Neural crest cell (in vitro differentiated cells): ENCODE measurements around the gene CATSPER2. TPM values are rescaled to one million over a fixed set of nuclear protein-coding genes. Genes with fewer than 3 reads are reported as not detected.
"Not testable (repeated sequence)": the region's sequence is repeated elsewhere in the genome, so short reads cannot be mapped to it uniquely, and the experiment has no call there.

Experiments used
- DNase-seq: peaks from one replicate; pipeline ENCODE4 v3.0.0; 2021; ENCODE audit warnings: low read depth, mixed read lengths, low spot score
- H3K27ac Mint-ChIP-seq: one replicate; pipeline ENCODE4 v1.8.0; 2021; ENCODE audit warnings: mild to moderate bottlenecking, mixed read lengths; ENCODE audit not compliant: unreplicated experiment
- H3K27me3 Mint-ChIP-seq: 2 replicates; pipeline ENCODE4 v1.8.0; 2021; ENCODE audit warnings: low read depth, mild to moderate bottlenecking, mixed read lengths
- H3K36me3 Mint-ChIP-seq: 2 replicates; pipeline ENCODE4 v1.8.0; 2021; ENCODE audit warnings: low read depth, mild to moderate bottlenecking, mixed read lengths
- H3K4me1 Mint-ChIP-seq: 2 replicates; pipeline ENCODE4 v1.8.0; 2021; ENCODE audit warnings: mixed read lengths
- H3K4me3 Mint-ChIP-seq: one replicate; pipeline ENCODE4 v1.8.0; 2021; ENCODE audit warnings: mild to moderate bottlenecking, mixed read lengths
- H3K9me3 Mint-ChIP-seq: 2 replicates; pipeline ENCODE4 v1.8.0; 2021; ENCODE audit warnings: mixed read lengths
- CTCF ChIP-seq: fragments of 200-600 bp; sonication (generic); conservative IDR thresholded peaks from 2 replicates; pipeline ENCODE4 v1.5.0; 2021; ENCODE audit warnings: antibody characterized with exemption, mild to moderate bottlenecking
- long read RNA-seq: library from polyadenylated mRNA; unstranded; transcript quantifications from one replicate; pipeline ENCODE4 v2.0.0, GENCODE V29; 2020
- total RNA-seq: library from RNA; stranded (reverse); gene quantifications from 2 replicates; pipeline ENCODE4 v1.2.1, GENCODE V29; 2021

Gene CATSPER2
- 2.7 and 2.8 TPM in 2 replicates for total RNA-seq
- long read RNA-seq, result 0 reads

GRCh38 chr15:43648649-43649429 is at the start of gene CATSPER2:
Gene CATSPER2, minus strand, starts transcription at chr15:43648844. Its CDS starts 783 bp downstream, at chr15:43648061.
- no peak for DNase-seq
- Mint-ChIP-seq H3K4me1 (no peaks in the 10 kb centered on the region), H3K36me3 (peaks cover 19% of the 10 kb centered on the region), H3K9me3 (peaks cover 5% of the 10 kb centered on the region), H3K27ac (no peak within 1 kb of the TSS), H3K27me3 (no peaks in the 10 kb centered on the region), H3K4me3 (no peak within 1 kb of the TSS)
- no peak for TF ChIP-seq CTCF

GRCh38 chr15:43693148-43694022 is 44.7 kb upstream of the CATSPER2 start, which contains the start of gene CKMT1A:
Gene CKMT1A, plus strand, starts transcription at chr15:43693859. Its CDS starts 192 bp downstream, at chr15:43694051.
- peaks cover 12% of the 10 kb centered on the region for H3K27me3 Mint-ChIP-seq
- DNase-seq, H3K4me1 Mint-ChIP-seq, H3K36me3 Mint-ChIP-seq, H3K27ac Mint-ChIP-seq, H3K9me3 Mint-ChIP-seq, H3K4me3 Mint-ChIP-seq: not testable (repeated sequence)

- H3K36me3 Mint-ChIP-seq, H3K4me3 Mint-ChIP-seq, H3K27ac Mint-ChIP-seq, H3K4me1 Mint-ChIP-seq, H3K9me3 Mint-ChIP-seq, DNase-seq: not testable (repeated sequence)
- H3K27me3 Mint-ChIP-seq, result peaks cover 12% of the 10 kb centered on the region
Observed at GRCh38 chr15:43692679-43693078, 44.0 kb upstream of the CATSPER2 start.

GRCh38 chr15:43689604-43690301 is 41.1 kb upstream of the CATSPER2 start:
- H3K36me3 Mint-ChIP-seq, H3K27me3 Mint-ChIP-seq, DNase-seq, H3K9me3 Mint-ChIP-seq, H3K27ac Mint-ChIP-seq, H3K4me3 Mint-ChIP-seq, H3K4me1 Mint-ChIP-seq: not testable (repeated sequence)

- H3K27ac Mint-ChIP-seq, H3K9me3 Mint-ChIP-seq, DNase-seq, H3K4me1 Mint-ChIP-seq, H3K36me3 Mint-ChIP-seq, H3K27me3 Mint-ChIP-seq, H3K4me3 Mint-ChIP-seq: not testable (repeated sequence)
Observed at GRCh38 chr15:43674175-43674574, 25.5 kb upstream of the CATSPER2 start.

- DNase-seq, H3K27me3 Mint-ChIP-seq, H3K4me3 Mint-ChIP-seq, H3K27ac Mint-ChIP-seq, H3K9me3 Mint-ChIP-seq, H3K36me3 Mint-ChIP-seq, H3K4me1 Mint-ChIP-seq: not testable (repeated sequence)
Observed at GRCh38 chr15:43666177-43666576, 17.5 kb upstream of the CATSPER2 start.

DNA sequence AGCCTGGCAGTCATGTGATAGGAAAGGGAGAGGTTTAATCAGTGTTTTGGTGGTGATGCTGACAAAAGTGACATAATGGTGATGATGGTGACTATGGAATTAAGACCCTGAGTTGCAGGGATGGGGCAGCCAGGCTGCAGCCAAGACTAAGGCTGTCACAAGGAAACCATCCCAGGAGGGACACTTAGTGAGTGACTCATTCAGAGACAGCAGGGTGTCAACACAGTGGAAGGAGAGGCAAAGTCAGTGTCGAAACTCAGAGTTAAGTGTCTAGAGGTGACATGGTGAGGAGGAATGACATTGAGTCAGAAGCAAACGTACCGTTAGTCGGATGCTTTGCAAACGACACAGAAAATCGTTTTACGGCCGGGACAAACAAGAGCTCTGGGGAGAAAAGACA is 14.7 kb upstream of the CATSPER2 start:
- H3K4me3 Mint-ChIP-seq, H3K27me3 Mint-ChIP-seq, H3K4me1 Mint-ChIP-seq, H3K9me3 Mint-ChIP-seq, DNase-seq, H3K36me3 Mint-ChIP-seq, H3K27ac Mint-ChIP-seq: not testable (repeated sequence)

- not testable (repeated sequence) for H3K4me1 Mint-ChIP-seq, DNase-seq, H3K27me3 Mint-ChIP-seq, H3K4me3 Mint-ChIP-seq, H3K36me3 Mint-ChIP-seq, H3K27ac Mint-ChIP-seq, H3K9me3 Mint-ChIP-seq
Observed at GRCh38 chr15:43662293-43662692, 13.6 kb upstream of the CATSPER2 start.

DNA sequence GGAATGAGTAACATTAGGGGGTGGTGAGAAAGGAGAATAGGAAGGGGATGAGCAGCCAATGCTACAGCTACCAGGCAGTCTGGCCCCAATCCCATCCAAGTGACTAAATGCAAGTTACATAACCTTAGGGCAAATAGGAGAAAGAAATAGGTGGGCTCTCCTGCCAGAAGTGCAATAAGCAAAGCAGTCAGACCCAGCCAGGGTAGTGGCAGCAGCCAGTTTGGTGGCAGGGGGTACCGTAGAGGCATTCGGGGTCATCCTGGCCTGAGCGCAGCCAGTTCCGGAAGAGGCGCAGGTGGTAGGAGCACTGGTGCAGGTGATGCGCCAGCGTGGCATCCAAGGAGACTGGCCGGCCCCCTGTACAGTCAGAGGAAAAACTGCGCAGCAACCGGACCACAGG is 11.1 kb upstream of the CATSPER2 start:
- not testable (repeated sequence) for H3K4me1 Mint-ChIP-seq, H3K27ac Mint-ChIP-seq, H3K36me3 Mint-ChIP-seq, DNase-seq, H3K9me3 Mint-ChIP-seq, H3K4me3 Mint-ChIP-seq, H3K27me3 Mint-ChIP-seq

DNA sequence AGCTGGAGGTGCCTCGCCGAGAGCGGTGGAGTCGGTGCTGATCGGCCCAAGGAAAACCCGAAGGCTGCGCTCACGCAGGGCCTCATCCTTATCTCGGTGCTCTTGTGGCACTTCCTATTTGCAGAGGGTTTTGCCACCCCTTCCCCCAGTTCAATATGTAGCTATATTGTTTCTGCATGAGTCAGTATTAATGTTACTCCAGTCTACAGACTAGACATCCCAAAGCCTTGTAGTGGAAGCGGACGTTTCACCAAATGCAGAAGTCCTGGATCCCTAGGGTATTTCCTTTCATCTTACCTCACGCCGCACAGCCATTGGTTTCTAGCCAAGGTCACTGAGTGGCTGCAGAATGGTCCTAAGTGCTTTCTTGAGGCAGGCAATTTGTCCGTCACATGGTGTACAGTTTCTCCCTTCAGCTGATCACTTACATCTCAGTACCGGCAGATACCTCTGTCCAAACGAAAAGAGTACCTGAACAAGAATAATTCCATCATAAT is 834 bp upstream of the CATSPER2 start:
- not testable (repeated sequence) for H3K9me3 Mint-ChIP-seq, H3K4me3 Mint-ChIP-seq, H3K4me1 Mint-ChIP-seq, H3K27ac Mint-ChIP-seq, H3K27me3 Mint-ChIP-seq, DNase-seq
- H3K36me3 Mint-ChIP-seq, result peaks cover 19% of the 10 kb centered on the region

GRCh38 chr15:43638464-43639204 is 10.0 kb downstream of the CATSPER2 start:
- H3K27ac Mint-ChIP-seq, result peak overlapping the region; percentile 46
- not testable (repeated sequence) for H3K4me1 Mint-ChIP-seq, H3K9me3 Mint-ChIP-seq, H3K27me3 Mint-ChIP-seq, H3K36me3 Mint-ChIP-seq, DNase-seq, H3K4me3 Mint-ChIP-seq
